Measurements from ENCODE around the gene FBL. TPM values are rescaled to one million over a fixed set of nuclear protein-coding genes. Genes with fewer than 3 reads are reported as not detected.
"Not testable (repeated sequence)": the region's sequence is repeated elsewhere in the genome, so short reads cannot be mapped to it uniquely, and the experiment has no call there.

The FBL gene
- total and polyA plus RNA-seq, 9 donors: 218 to 532 (median 378) TPM

- H3K36me3 ChIP-seq: no peaks in the 10 kb centered on the region
- no peaks in the 10 kb centered on the region for H3K4me1 ChIP-seq (ENCODE audit: insufficient read depth)
- no peaks in the 10 kb centered on the region for H3K27me3 ChIP-seq
- H3K9me3 ChIP-seq: no peaks in the 10 kb centered on the region
- no peak for DNase-seq
- WGBS, 3 donors: 73 to 79% (median 78%) methylated on average over 9 of the region's 9 CpGs
- intact Hi-C loops (cut with DNase I): no loop called here
- TF ChIP-seq EP300 (IDR thresholded peaks at IDR 0.05) (no peak), CTCF (IDR thresholded peaks at IDR 0.05) (no peak), POLR2A (IDR thresholded peaks at IDR 0.05) (no peak)
- no peak overlapping the region for H3K27ac ChIP-seq
- H3K4me3 ChIP-seq: no peak overlapping the region
Measured at GRCh38 chr19:39813264-39813993, 32.8 kb downstream of the FBL start.

- WGBS, 3 donors: 82 to 86% (median 84%) methylated on average over 4 of the region's 4 CpGs
- Histone ChIP-seq H3K4me1 (ENCODE audit: insufficient read depth) (no peaks in the 10 kb centered on the region), H3K9me3 (no peaks in the 10 kb centered on the region), H3K4me3 (no peak overlapping the region), H3K36me3 (no peaks in the 10 kb centered on the region), H3K27ac (no peak overlapping the region), H3K27me3 (no peaks in the 10 kb centered on the region)
- TF ChIP-seq CTCF (IDR thresholded peaks at IDR 0.05) (no peak), POLR2A (IDR thresholded peaks at IDR 0.05) (no peak), EP300 (IDR thresholded peaks at IDR 0.05) (no peak)
- intact Hi-C loops (cut with DNase I): no loop called here
- DNase-seq: no peak
Measured at GRCh38 chr19:39811064-39811463, 35.1 kb downstream of the FBL start.

GRCh38 chr19:39810424-39810823, 35.8 kb downstream of the FBL start:
- Histone ChIP-seq H3K36me3 (no peaks in the 10 kb centered on the region), H3K27ac (no peak overlapping the region), H3K27me3 (no peaks in the 10 kb centered on the region), H3K4me3 (no peak overlapping the region), H3K4me1 (ENCODE audit: insufficient read depth) (no peaks in the 10 kb centered on the region), H3K9me3 (no peaks in the 10 kb centered on the region)
- TF ChIP-seq POLR2A (IDR thresholded peaks at IDR 0.05): no peak
- TF ChIP-seq CTCF (IDR thresholded peaks at IDR 0.05): no peak
- no peak for TF ChIP-seq EP300 (IDR thresholded peaks at IDR 0.05)
- WGBS, 3 donors: 82 to 89% (median 89%) methylated on average over 4 of the region's 4 CpGs
- no peak for DNase-seq
- intact Hi-C loops (cut with DNase I): no loop called here

- DNase-seq: no peak
Measured at GRCh38 chr19:39809368-39809767, 36.8 kb downstream of the FBL start.

GRCh38 chr19:39808688-39809087, 37.5 kb downstream of the FBL start:
- DNase-seq; H3K36me3 ChIP-seq; H3K4me1 ChIP-seq (ENCODE audit: insufficient read depth); H3K9me3 ChIP-seq; H3K27ac ChIP-seq; intact Hi-C loops (cut with DNase I); H3K4me3 ChIP-seq; H3K27me3 ChIP-seq: not testable (repeated sequence)
- WGBS, 3 donors: 87 to 91% (median 88%) methylated on average over 7 of the region's 7 CpGs

More at GRCh38 chr19:39809368-39809767, 36.8 kb downstream of the FBL start:
- no peak overlapping the region for H3K4me3 ChIP-seq
- no peaks in the 10 kb centered on the region for H3K4me1 ChIP-seq (ENCODE audit: insufficient read depth)
- WGBS, 3 donors: 89 to 94% (median 92%) methylated on average over 4 of the region's 4 CpGs
- TF ChIP-seq CTCF (IDR thresholded peaks at IDR 0.05): no peak
- no peak for TF ChIP-seq EP300 (IDR thresholded peaks at IDR 0.05)
- no peak for TF ChIP-seq POLR2A (IDR thresholded peaks at IDR 0.05)
- H3K27me3 ChIP-seq: no peaks in the 10 kb centered on the region
- no peak overlapping the region for H3K27ac ChIP-seq
- intact Hi-C loops (cut with DNase I): no loop called here
- no peaks in the 10 kb centered on the region for H3K36me3 ChIP-seq
- H3K9me3 ChIP-seq: no peaks in the 10 kb centered on the region

Data from ovary (tissue), 9 donors.